ENCODE measurements around the gene GPR15.

DNA sequence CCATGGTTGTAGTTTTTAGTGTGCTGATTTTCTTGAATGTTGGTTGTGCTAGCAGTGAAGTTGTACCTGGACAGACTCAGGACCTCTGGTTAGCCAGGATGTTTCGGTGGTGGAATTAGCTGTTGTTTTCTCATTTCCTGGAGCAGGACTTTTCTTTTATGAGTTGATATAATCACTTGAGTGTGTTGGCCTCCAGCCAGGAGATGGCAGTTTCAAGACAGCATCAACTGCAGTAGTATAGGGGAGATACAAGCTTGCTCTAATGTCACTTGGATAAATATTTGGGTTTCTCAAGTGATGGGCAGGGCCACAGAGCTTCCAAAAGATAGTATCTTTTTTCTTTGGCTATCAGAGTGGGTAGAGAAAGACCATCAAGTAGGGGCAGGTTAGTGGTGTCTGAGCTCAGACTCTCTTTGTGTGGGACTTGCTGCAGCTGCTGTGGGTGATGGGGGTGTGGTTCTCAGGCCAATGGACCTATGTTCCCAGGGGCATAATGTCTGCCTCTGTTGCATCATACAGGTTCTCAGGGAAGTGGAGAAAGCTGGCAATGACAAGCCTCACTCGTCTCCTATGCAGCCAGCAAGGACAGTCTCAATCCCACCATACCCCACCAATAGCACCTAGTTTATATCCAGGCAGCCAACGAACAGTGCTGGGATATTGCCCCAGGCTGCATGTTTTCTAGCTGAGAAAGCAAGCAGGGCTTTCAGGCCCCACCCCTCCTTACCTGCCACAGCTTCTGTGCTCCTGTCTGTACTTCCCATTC lies 48.9 kb upstream of the GPR15 start:
- TF ChIP-seq, protein P1, sequence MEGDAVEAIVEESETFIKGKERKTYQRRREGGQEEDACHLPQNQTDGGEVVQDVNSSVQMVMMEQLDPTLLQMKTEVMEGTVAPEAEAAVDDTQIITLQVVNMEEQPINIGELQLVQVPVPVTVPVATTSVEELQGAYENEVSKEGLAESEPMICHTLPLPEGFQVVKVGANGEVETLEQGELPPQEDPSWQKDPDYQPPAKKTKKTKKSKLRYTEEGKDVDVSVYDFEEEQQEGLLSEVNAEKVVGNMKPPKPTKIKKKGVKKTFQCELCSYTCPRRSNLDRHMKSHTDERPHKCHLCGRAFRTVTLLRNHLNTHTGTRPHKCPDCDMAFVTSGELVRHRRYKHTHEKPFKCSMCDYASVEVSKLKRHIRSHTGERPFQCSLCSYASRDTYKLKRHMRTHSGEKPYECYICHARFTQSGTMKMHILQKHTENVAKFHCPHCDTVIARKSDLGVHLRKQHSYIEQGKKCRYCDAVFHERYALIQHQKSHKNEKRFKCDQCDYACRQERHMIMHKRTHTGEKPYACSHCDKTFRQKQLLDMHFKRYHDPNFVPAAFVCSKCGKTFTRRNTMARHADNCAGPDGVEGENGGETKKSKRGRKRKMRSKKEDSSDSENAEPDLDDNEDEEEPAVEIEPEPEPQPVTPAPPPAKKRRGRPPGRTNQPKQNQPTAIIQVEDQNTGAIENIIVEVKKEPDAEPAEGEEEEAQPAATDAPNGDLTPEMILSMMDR (IDR thresholded peaks at IDR 0.05), result no peak
- no peak for TF ChIP-seq POLR2A (IDR thresholded peaks at IDR 0.05)
